H9 (cell line): ENCODE measurements around the gene PDE4A. TPM values are rescaled to one million over a fixed set of nuclear protein-coding genes. Genes with fewer than 3 reads are reported as not detected.

Experiments
- DNase-seq: peaks from one replicate; pipeline ENCODE4 v3.0.0-alpha.2; 2017
- H2AFZ ChIP-seq: one replicate; pipeline ENCODE4 v1.6.1; 2013; ENCODE audit warnings: mild to moderate bottlenecking, low read length, control low read depth, moderate library complexity
- H2AK5ac ChIP-seq: 2 replicates; pipeline ENCODE4 v1.6.1; 2013; ENCODE audit warnings: low read length, control low read depth, mixed read lengths; ENCODE audit not compliant: insufficient read length
- H2BK120ac ChIP-seq: one replicate; pipeline ENCODE4 v1.6.1; 2013; ENCODE audit warnings: low read depth, mild to moderate bottlenecking, low read length, control low read depth, inconsistent platforms; ENCODE audit not compliant: poor library complexity, severe bottlenecking
- H2BK12ac ChIP-seq: 2 replicates; pipeline ENCODE4 v1.6.1; 2013; ENCODE audit warnings: low read length, control low read depth, mixed read lengths, low read depth; ENCODE audit not compliant: insufficient read length
- H2BK15ac ChIP-seq: 2 replicates; pipeline ENCODE4 v1.6.1; 2013; ENCODE audit warnings: low read depth, low read length, control low read depth
- H2BK20ac ChIP-seq: one replicate; pipeline ENCODE4 v1.6.1; 2013; ENCODE audit warnings: low read depth, mild to moderate bottlenecking, low read length, control low read depth, inconsistent platforms; ENCODE audit not compliant: poor library complexity, severe bottlenecking
- H2BK5ac ChIP-seq: 2 replicates; pipeline ENCODE4 v1.6.1; 2013; ENCODE audit warnings: low read length, control low read depth, mixed read lengths; ENCODE audit not compliant: insufficient read length
- H3K14ac ChIP-seq: 2 replicates; pipeline ENCODE4 v1.6.1; 2013; ENCODE audit warnings: low read length, control low read depth; ENCODE audit not compliant: insufficient read depth
- H3K18ac ChIP-seq: 2 replicates; pipeline ENCODE4 v1.6.1; 2013; ENCODE audit warnings: low read depth, mild to moderate bottlenecking, mixed read lengths, low read length, control low read depth; ENCODE audit not compliant: insufficient read length
- H3K23ac ChIP-seq: 2 replicates; pipeline ENCODE4 v1.6.1; 2013; ENCODE audit warnings: low read length, control low read depth, mixed read lengths, low read depth; ENCODE audit not compliant: insufficient read length
- H3K23me2 ChIP-seq: 2 replicates; pipeline ENCODE4 v1.6.1; 2013; ENCODE audit warnings: low read depth, mild to moderate bottlenecking, mixed read lengths, low read length, control low read depth; ENCODE audit not compliant: insufficient read length, poor library complexity, severe bottlenecking
- H3K27ac ChIP-seq: 2 replicates; pipeline ENCODE4 v1.5.1; 2013; ENCODE audit warnings: low read length, control low read depth, mixed read lengths, low read depth; ENCODE audit not compliant: insufficient read length
- H3K27me3 ChIP-seq: 2 replicates; pipeline ENCODE4 v1.6.1; 2013; ENCODE audit warnings: low read length, control low read depth, inconsistent platforms; ENCODE audit not compliant: insufficient read depth
- H3K4ac ChIP-seq: 2 replicates; pipeline ENCODE4 v1.6.1; 2013; ENCODE audit warnings: low read depth, mild to moderate bottlenecking, control low read depth, inconsistent platforms, low read length, moderate library complexity
- H3K4me1 ChIP-seq: 2 replicates; pipeline ENCODE4 v1.6.1; 2013; ENCODE audit warnings: low read length, control low read depth, inconsistent platforms; ENCODE audit not compliant: insufficient read depth
- H3K4me2 ChIP-seq: 2 replicates; pipeline ENCODE4 v1.6.1; 2013; ENCODE audit warnings: low read length, control low read depth, mixed read lengths; ENCODE audit not compliant: insufficient read length, insufficient read depth
- H3K56ac ChIP-seq: 2 replicates; pipeline ENCODE4 v1.6.1; 2013; ENCODE audit warnings: low read depth, mild to moderate bottlenecking, mixed read lengths, low read length, control low read depth; ENCODE audit not compliant: insufficient read length
- H3K79me1 ChIP-seq: 2 replicates; pipeline ENCODE4 v1.6.1; 2013; ENCODE audit warnings: low read depth, mild to moderate bottlenecking, moderate library complexity, low read length, control low read depth, inconsistent platforms; ENCODE audit not compliant: insufficient read depth, poor library complexity, severe bottlenecking
- H3K79me2 ChIP-seq: 2 replicates; pipeline ENCODE4 v1.6.1; 2013; ENCODE audit warnings: low read length, control low read depth, inconsistent platforms; ENCODE audit not compliant: insufficient read depth
- H3K9ac ChIP-seq: 2 replicates; pipeline ENCODE4 v1.6.1; 2013; ENCODE audit warnings: low read length, control low read depth, mixed read lengths; ENCODE audit not compliant: insufficient read length; ENCODE audit errors: extremely low read depth
- H3K9me3 ChIP-seq: one replicate; pipeline ENCODE4 v1.6.1; 2013; ENCODE audit warnings: low read depth, low read length, inconsistent platforms; ENCODE audit not compliant: control insufficient read depth
- H3T11ph ChIP-seq: one replicate; pipeline ENCODE4 v1.6.1; 2013; ENCODE audit warnings: mild to moderate bottlenecking, low read length, control low read depth, inconsistent platforms
- H4K20me1 ChIP-seq: one replicate; pipeline ENCODE4 v1.6.1; 2013; ENCODE audit not compliant: control insufficient read depth, insufficient read length, insufficient read depth
- H4K5ac ChIP-seq: 2 replicates; pipeline ENCODE4 v1.6.1; 2013; ENCODE audit warnings: low read depth, mild to moderate bottlenecking, mixed read lengths, low read length, control low read depth; ENCODE audit not compliant: insufficient read length
- H4K8ac ChIP-seq: replicated peaks from 2 replicates; pipeline ENCODE4 v1.6.1; 2013; ENCODE audit warnings: low read length, control low read depth, mixed read lengths, low read depth; ENCODE audit not compliant: insufficient read length
- H4K91ac ChIP-seq: 2 replicates; pipeline ENCODE4 v1.6.1; 2013; ENCODE audit warnings: low read depth, mild to moderate bottlenecking, moderate library complexity, mixed read lengths, low read length, control low read depth; ENCODE audit not compliant: insufficient read length
- H3K27ac Mint-ChIP-seq, 3 experiments: 2 replicates in 2 of 3; 3 replicates in 1 of 3; pipeline ENCODE4 v1.8.0; 2020 to 2021; ENCODE audit warnings: mixed read lengths in 3 of 3, mild to moderate bottlenecking in 1 of 3, moderate library complexity in 1 of 3
- H3K27me3 Mint-ChIP-seq: 2 replicates; pipeline ENCODE4 v1.8.0; 2021; ENCODE audit warnings: low read depth, mild to moderate bottlenecking, moderate library complexity, mixed read lengths
- H3K36me3 Mint-ChIP-seq, 3 experiments: 2 replicates in 2 of 3; 3 replicates in 1 of 3; pipeline ENCODE4 v1.8.0; 2020 to 2021; ENCODE audit warnings: low read depth in 3 of 3, mixed read lengths in 3 of 3; ENCODE audit not compliant: insufficient read depth in 1 of 3
- H3K4me1 Mint-ChIP-seq, 2 experiments: 2 replicates each; pipeline ENCODE4 v1.8.0; 2020; ENCODE audit warnings: mixed read lengths in 2 of 2
- H3K4me3 Mint-ChIP-seq, 2 experiments: 2 replicates in 1 of 2; 3 replicates in 1 of 2; pipeline ENCODE4 v1.8.0; 2020 to 2021; ENCODE audit warnings: mild to moderate bottlenecking in 2 of 2, mixed read lengths in 2 of 2, moderate library complexity in 1 of 2
- H3K9me3 Mint-ChIP-seq, 2 experiments: 2 replicates in 1 of 2; 3 replicates in 1 of 2; pipeline ENCODE4 v1.8.0; 2020; ENCODE audit warnings: mild to moderate bottlenecking in 2 of 2, mixed read lengths in 2 of 2, moderate library complexity in 1 of 2
- WGBS: extraction: QIAGEN DNeasy Blood & Tissue Kit; methylation state at CpG from one replicate; pipeline ENCODE4 v1.1.7; 2013; ENCODE audit warnings: missing lambda C conversion rate, low lambda C conversion rate, mixed read lengths; ENCODE audit not compliant: insufficient read length; ENCODE audit errors: extremely low coverage; 5-methylcytosine and 5-hydroxymethylcytosine counted together
- total RNA-seq: library from RNA; stranded (reverse); gene quantifications from 2 replicates; pipeline ENCODE4 v1.2.1, GENCODE V29; 2021
- TF ChIP-seq, protein P1 (sequence below): fragments of 200-600 bp; sonication (generic); conservative IDR thresholded peaks from 3 replicates; pipeline ENCODE4 v1.8.0; 2021; ENCODE audit warnings: antibody characterized with exemption, mild to moderate bottlenecking

Gene PDE4A
- total RNA-seq, 1 experiment from 2014 or later, result 8.5 TPM

DNA sequence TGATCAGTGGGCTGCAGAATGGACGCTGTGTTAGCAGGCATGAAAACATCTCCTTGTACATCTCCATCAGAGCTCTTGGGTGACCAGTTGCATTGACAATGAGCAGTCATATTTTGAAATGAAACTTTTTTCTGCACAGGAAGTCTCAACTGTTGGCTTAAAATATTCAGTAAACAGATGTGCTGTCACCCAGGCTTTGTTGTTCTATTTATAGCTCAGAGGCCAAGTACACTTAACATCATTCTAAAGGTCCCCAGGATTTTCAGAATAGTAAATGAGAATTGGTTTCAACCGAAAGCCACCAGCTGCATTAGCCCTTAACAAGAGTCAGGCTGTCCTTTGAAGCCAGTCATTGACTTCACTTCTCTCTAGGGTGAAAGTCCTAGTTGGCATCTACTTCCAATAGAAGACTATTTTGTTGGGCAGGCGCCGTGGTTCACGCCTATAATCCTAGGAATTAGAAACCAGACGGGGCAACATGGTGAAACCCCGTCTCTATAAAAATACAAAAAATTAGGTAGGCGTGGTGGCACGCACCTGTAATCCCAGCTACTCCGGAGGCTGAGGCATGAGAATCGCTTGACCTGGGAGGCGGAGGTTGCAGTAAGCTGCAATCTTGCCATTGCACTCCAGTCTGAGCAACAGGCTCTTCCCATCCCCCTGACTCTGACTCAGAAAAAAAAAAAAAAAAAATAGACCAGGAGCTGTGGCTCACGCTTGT, 7.9 kb upstream of the PDE4A start:
- no peaks in the 10 kb centered on the region for H4K20me1 ChIP-seq
- no peak overlapping the region for H2AFZ ChIP-seq
- H3K9ac ChIP-seq, result no peak overlapping the region
- H3T11ph ChIP-seq, result no peak overlapping the region
- no peak overlapping the region for H2BK12ac ChIP-seq
- no peaks in the 10 kb centered on the region for H3K9me3 ChIP-seq
- H2AK5ac ChIP-seq, result no peak overlapping the region
- peaks cover 4% of the 10 kb centered on the region; the same call in 1 of the 2 replicates for H3K27me3 ChIP-seq
- no peak overlapping the region for H3K14ac ChIP-seq
- no peak overlapping the region for H2BK5ac ChIP-seq
- whole genome bisulfite sequencing, result no CpG with 5 or more reads among the region's 13 CpGs
- Mint-ChIP-seq H3K9me3 (peaks cover 2 to 4% of the 10 kb centered on the region in 2 experiments; a peak in 4 of 5 replicates), H3K4me1 (peaks cover 5 to 11% of the 10 kb centered on the region in 2 experiments; a peak in 3 of 4 replicates), H3K4me3 (no peak overlapping the region), H3K27me3 (peaks cover 81% of the 10 kb centered on the region), H3K27ac (no peak overlapping the region), H3K36me3 (no peaks in the 10 kb centered on the region)
- no peak overlapping the region for H4K8ac ChIP-seq
- no peak for DNase-seq
- no peaks in the 10 kb centered on the region for H3K79me2 ChIP-seq
- no peak overlapping the region for H3K56ac ChIP-seq
- H3K4me2 ChIP-seq, result no peak overlapping the region
- peaks cover 3% of the 10 kb centered on the region for H3K23me2 ChIP-seq
- no peak overlapping the region for H3K4ac ChIP-seq
- H3K23ac ChIP-seq, result no peak overlapping the region
- H2BK15ac ChIP-seq, result no peak overlapping the region
- no peak overlapping the region for H2BK120ac ChIP-seq
- H3K27ac ChIP-seq, result no peak overlapping the region
- H3K4me1 ChIP-seq, result no peaks in the 10 kb centered on the region; the same call in 1 of the 2 replicates
- TF ChIP-seq, protein P1, sequence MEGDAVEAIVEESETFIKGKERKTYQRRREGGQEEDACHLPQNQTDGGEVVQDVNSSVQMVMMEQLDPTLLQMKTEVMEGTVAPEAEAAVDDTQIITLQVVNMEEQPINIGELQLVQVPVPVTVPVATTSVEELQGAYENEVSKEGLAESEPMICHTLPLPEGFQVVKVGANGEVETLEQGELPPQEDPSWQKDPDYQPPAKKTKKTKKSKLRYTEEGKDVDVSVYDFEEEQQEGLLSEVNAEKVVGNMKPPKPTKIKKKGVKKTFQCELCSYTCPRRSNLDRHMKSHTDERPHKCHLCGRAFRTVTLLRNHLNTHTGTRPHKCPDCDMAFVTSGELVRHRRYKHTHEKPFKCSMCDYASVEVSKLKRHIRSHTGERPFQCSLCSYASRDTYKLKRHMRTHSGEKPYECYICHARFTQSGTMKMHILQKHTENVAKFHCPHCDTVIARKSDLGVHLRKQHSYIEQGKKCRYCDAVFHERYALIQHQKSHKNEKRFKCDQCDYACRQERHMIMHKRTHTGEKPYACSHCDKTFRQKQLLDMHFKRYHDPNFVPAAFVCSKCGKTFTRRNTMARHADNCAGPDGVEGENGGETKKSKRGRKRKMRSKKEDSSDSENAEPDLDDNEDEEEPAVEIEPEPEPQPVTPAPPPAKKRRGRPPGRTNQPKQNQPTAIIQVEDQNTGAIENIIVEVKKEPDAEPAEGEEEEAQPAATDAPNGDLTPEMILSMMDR, result no peak
- H3K79me1 ChIP-seq, result no peaks in the 10 kb centered on the region
- no peak overlapping the region for H3K18ac ChIP-seq
- H2BK20ac ChIP-seq, result no peak overlapping the region
- H4K91ac ChIP-seq, result no peak overlapping the region
- H4K5ac ChIP-seq, result no peak overlapping the region
